Neural crest cell (in vitro differentiated cells): ENCODE data around the gene RPTOR. TPM values are rescaled to one million over a fixed set of nuclear protein-coding genes. Genes with fewer than 3 reads are reported as not detected.

ENCODE experiments used
- DNase-seq: peaks from one replicate; pipeline ENCODE4 v3.0.0; 2021; ENCODE audit warnings: low read depth, mixed read lengths, low spot score
- H3K27ac Mint-ChIP-seq: one replicate; pipeline ENCODE4 v1.8.0; 2021; ENCODE audit warnings: mild to moderate bottlenecking, mixed read lengths; ENCODE audit not compliant: unreplicated experiment
- H3K27me3 Mint-ChIP-seq: 2 replicates; pipeline ENCODE4 v1.8.0; 2021; ENCODE audit warnings: low read depth, mild to moderate bottlenecking, mixed read lengths
- H3K36me3 Mint-ChIP-seq: 2 replicates; pipeline ENCODE4 v1.8.0; 2021; ENCODE audit warnings: low read depth, mild to moderate bottlenecking, mixed read lengths
- H3K4me1 Mint-ChIP-seq: 2 replicates; pipeline ENCODE4 v1.8.0; 2021; ENCODE audit warnings: mixed read lengths
- H3K4me3 Mint-ChIP-seq: one replicate; pipeline ENCODE4 v1.8.0; 2021; ENCODE audit warnings: mild to moderate bottlenecking, mixed read lengths
- H3K9me3 Mint-ChIP-seq: 2 replicates; pipeline ENCODE4 v1.8.0; 2021; ENCODE audit warnings: mixed read lengths
- total RNA-seq: library from RNA; stranded (reverse); gene quantifications from 2 replicates; pipeline ENCODE4 v1.2.1, GENCODE V29; 2021
- TF ChIP-seq, protein P1 (sequence below): fragments of 200-600 bp; sonication (generic); conservative IDR thresholded peaks from 2 replicates; pipeline ENCODE4 v1.5.0; 2021; ENCODE audit warnings: antibody characterized with exemption, mild to moderate bottlenecking

RPTOR gene
- total RNA-seq, 1 donor from 2014 or later, result 41.1 TPM

DNA sequence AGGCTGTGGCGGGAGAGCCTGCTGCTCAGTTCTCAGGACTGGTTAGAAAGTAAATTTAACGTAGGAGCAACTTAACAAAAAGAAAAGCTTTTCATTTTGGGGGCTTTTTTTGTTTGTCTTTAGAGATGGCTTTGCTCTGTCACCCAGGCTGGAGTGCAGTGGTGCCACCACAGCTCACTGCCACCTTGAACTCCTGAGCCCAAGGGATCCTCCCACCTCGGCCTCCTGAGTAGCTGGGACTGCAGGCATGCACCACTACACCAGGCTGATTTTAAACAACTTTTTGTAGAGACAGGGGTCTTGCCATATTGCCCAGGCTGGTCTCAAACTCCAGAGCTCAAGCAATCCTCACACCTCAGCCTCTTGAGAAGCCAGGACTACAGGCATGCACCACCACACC is 205.0 kb downstream of the RPTOR start:
- H3K4me1 Mint-ChIP-seq, result peaks cover 31% of the 10 kb centered on the region
- H3K36me3 Mint-ChIP-seq, result peaks cover 2% of the 10 kb centered on the region
- TF ChIP-seq, protein P1, sequence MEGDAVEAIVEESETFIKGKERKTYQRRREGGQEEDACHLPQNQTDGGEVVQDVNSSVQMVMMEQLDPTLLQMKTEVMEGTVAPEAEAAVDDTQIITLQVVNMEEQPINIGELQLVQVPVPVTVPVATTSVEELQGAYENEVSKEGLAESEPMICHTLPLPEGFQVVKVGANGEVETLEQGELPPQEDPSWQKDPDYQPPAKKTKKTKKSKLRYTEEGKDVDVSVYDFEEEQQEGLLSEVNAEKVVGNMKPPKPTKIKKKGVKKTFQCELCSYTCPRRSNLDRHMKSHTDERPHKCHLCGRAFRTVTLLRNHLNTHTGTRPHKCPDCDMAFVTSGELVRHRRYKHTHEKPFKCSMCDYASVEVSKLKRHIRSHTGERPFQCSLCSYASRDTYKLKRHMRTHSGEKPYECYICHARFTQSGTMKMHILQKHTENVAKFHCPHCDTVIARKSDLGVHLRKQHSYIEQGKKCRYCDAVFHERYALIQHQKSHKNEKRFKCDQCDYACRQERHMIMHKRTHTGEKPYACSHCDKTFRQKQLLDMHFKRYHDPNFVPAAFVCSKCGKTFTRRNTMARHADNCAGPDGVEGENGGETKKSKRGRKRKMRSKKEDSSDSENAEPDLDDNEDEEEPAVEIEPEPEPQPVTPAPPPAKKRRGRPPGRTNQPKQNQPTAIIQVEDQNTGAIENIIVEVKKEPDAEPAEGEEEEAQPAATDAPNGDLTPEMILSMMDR, result no peak
- H3K27me3 Mint-ChIP-seq, result no peaks in the 10 kb centered on the region
- no peaks in the 10 kb centered on the region for H3K9me3 Mint-ChIP-seq
- no peak overlapping the region for H3K27ac Mint-ChIP-seq
- H3K4me3 Mint-ChIP-seq, result no peak overlapping the region
- DNase-seq, result no peak

DNA sequence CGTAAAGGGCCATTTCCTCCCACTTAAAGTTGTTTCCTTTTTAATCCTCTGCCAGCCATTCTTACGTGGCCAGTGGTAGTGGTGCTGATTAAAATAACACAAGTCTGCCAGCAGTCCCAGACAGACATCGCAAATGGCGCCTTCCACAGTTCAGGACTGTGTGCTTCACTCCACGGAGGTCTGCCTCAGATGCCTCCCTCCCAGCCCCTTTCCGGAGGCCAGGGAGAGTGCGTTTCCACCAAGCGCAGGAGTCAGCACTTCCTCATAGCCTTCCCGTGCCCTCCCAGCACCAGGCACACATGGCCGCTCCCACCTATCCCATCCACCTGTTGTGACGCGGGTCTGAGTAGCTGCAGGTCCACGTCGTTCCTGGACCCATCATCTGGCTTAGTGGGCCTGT is 205.6 kb downstream of the RPTOR start:
- no peak for DNase-seq
- Mint-ChIP-seq H3K27me3 (no peaks in the 10 kb centered on the region), H3K27ac (no peak overlapping the region), H3K4me1 (peaks cover 31% of the 10 kb centered on the region), H3K36me3 (peaks cover 2% of the 10 kb centered on the region), H3K4me3 (no peak overlapping the region), H3K9me3 (no peaks in the 10 kb centered on the region)
- TF ChIP-seq, protein P1, result no peak

DNA sequence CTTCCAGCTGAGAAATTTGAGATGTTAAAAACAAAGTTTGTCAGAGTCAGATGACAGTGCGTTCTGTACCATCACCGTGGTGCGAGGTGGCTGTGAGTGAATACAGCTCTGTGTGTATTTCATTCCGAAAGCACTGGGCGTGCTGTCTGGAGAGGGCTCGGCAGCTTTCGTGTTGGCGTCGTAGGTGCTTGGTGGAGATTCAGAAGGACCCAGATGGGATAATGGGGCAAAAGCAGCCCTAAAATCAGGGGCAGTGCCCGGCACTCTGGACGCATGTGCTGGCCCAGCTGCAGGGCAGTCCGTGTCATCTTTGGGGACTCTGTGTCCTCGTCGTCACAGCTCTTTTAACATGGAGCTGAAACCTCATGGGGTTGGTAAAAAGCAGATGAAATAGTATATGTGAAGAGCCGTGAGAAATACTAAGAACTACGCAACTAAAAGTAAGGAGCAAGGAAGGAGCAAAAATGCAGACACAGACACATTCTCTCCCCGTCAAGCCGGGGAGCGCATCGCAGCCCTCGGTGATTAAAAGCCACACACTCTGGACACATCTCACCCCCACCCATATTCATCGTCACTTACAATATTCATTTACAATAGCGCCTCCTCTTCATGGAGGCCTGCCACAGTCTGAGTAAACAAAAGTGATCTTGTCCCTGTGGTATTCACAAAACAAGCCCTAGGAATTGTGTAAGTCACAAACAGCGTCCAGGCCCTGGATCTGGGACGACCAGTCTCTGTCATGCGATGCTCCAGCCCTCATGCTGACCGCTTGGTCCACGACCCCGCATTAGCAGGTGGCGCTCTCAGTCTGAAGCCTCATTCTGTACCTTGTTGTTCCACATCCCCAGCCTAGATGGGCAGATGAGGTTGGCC is 206.7 kb downstream of the RPTOR start:
- H3K4me1 Mint-ChIP-seq, result peaks cover 31% of the 10 kb centered on the region
- H3K36me3 Mint-ChIP-seq, result peaks cover 2% of the 10 kb centered on the region
- H3K27me3 Mint-ChIP-seq, result no peaks in the 10 kb centered on the region
- TF ChIP-seq, protein P1, result no peak
- H3K27ac Mint-ChIP-seq, result peak overlapping the region; percentile 73
- no peak for DNase-seq
- H3K4me3 Mint-ChIP-seq, result no peak overlapping the region
- no peaks in the 10 kb centered on the region for H3K9me3 Mint-ChIP-seq

DNA sequence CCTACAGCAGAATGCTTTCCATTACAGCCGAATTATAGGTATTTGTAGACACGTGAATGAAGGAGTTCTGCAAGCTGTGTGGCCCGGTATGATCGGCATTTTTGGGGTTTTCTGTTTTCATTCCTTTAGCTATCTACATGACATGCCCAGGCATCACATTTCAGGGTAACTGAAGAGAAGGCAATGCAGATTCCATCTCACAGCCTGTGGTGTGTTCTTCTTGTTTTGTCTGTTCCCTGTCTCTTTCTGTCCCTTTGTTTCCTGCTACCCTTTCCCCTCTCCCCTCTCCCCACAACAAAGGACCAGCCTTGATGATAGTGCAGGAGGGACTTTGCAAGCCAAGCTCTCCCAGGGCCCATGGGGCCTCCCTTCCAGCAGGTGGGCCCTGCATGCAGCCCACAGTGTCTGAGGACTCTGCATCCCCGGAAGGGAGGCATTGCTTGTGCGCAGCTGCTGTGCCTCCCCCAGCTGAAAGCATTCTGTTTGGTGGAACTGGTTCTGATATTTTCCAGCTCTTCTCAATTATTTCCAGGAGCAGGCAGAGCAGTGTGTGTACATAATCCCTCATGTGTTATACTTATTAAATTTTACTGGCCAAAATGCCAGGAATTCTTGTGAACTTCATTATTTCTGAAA is 207.4 kb downstream of the RPTOR start:
- Mint-ChIP-seq H3K9me3 (no peaks in the 10 kb centered on the region), H3K4me3 (no peak overlapping the region)

DNA sequence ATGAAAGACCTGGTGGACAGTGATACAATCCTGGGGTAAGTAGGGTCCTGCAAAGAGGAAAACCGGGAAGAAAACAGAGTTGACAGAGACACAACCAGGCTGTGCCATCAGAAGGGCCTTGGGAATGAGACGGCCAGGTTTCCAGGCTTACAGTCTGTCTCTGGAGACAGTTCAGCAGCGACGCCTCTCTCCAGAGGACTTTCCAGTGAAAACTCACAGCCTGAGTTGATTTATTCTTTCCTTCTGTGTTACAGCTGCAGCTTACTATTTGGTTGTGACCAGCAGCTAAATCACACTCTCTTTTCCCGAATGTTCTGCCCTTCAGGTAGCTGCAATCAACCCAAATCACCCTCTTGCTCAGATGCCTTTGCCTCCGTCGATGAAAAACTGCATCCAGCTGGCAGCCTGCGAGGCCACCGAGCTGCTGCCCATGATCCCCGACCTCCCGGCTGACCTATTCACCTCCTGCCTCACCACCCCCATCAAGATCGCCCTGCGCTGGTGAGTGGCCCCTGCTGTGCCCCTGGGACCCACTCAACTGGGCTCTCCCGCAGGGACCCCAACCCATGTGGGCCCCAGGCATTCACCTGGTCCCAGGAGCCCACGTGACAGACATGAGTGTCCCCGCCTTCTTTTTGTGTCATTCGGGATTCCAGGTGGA is 209.2 kb downstream of the RPTOR start:
- H3K27ac Mint-ChIP-seq, result no peak overlapping the region
- no peak overlapping the region for H3K4me3 Mint-ChIP-seq
- no peaks in the 10 kb centered on the region for H3K9me3 Mint-ChIP-seq
- H3K36me3 Mint-ChIP-seq, result peaks cover 5% of the 10 kb centered on the region
- TF ChIP-seq, protein P1, result no peak
- no peak for DNase-seq
- peaks cover 31% of the 10 kb centered on the region for H3K4me1 Mint-ChIP-seq
- no peaks in the 10 kb centered on the region for H3K27me3 Mint-ChIP-seq

More for the DNA sequence above, 207.4 kb downstream of the RPTOR start:
- H3K27ac Mint-ChIP-seq, result peak overlapping the region; percentile 73
- H3K27me3 Mint-ChIP-seq, result no peaks in the 10 kb centered on the region
- TF ChIP-seq, protein P1, result no peak
- H3K36me3 Mint-ChIP-seq, result peaks cover 2% of the 10 kb centered on the region
- peaks cover 31% of the 10 kb centered on the region for H3K4me1 Mint-ChIP-seq
- DNase-seq, result no peak
